Measurements from ENCODE around the gene VSX1.

GRCh38 chr20:25033924-25034300 is 48.0 kb downstream of the VSX1 start:
- no peak for TF ChIP-seq CTCF (IDR thresholded peaks at IDR 0.05)
- TF ChIP-seq POLR2A (IDR thresholded peaks at IDR 0.05), result no peak

Measured in prostate gland (tissue), 2 donors.